OCI-LY7 (cell line): ENCODE data around the gene NXPH3.

Experiments used
- CTCF ChIP-seq: fragments of 200-600 bp; sonication (generic); conservative IDR thresholded peaks from 2 replicates; pipeline ENCODE4 v1.5.1; 2014; ENCODE audit warnings: mild to moderate bottlenecking, antibody characterized with exemption, low read length, moderate library complexity, mixed read lengths
- EZH2phosphoT487 ChIP-seq: fragments of 200-600 bp; sonication (generic); IDR thresholded peaks from 2 replicates; pipeline ENCODE4 v1.6.1; 2018; ENCODE audit warnings: low read depth, borderline replicate concordance, mild to moderate bottlenecking, mixed run types, antibody characterized with exemption, low read length, moderate library complexity, mixed read lengths

DNA sequence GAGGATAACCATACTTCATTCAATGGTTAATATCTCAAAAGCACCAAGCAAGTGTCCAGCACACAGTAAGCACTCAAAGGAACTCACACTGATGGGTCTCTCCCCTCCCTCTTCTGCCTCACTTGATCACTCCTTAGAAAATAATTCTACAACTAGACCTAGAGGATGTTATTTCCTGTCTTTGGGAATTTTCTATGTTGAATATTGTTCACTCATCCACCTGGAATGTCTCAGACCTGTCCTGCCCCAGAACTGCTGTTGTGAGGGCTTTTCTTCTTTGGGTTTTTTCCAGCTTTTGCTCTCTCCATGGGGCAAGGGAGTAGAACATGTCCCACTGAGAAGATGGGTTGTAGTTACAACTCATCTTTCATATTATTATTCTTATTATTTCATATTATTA lies 25.3 kb downstream of the NXPH3 start:
- TF ChIP-seq CTCF (no peak), EZH2phosphoT487 (no peak)
